Stimulated activated effector memory CD8-positive, alpha-beta T cell treated with anti-CD3 and anti-CD28 coated beads, Interleukin-12 subunit alpha, Interleukin-12 subunit beta, amount 100 ng/mL, for 72 hours (primary cell): Measurements from ENCODE around the gene DIAPH3.
A peak's percentile ranks its signal among the peaks of the same experiment; 100 is the strongest.
"Not testable (repeated sequence)": the region's sequence is repeated elsewhere in the genome, so short reads cannot be mapped to it uniquely, and the experiment has no call there.

Experiments
- ATAC-seq: fragments of 150-1000 bp; cut with Tn5 transposase; 2 replicates; pipeline ENCODE4 v1.10.0; 2021
- DNase-seq, 2 donors: peaks; one replicate each; pipeline ENCODE4 v3.0.0; 2021 to 2022; ENCODE audit warnings: low spot score in 2 of 2
- H3K27ac Mint-ChIP-seq: one replicate; pipeline ENCODE4 v1.8.0; 2022; ENCODE audit warnings: mild to moderate bottlenecking, mixed read lengths
- H3K36me3 Mint-ChIP-seq: one replicate; pipeline ENCODE4 v1.8.0; 2022; ENCODE audit warnings: mild to moderate bottlenecking, mixed read lengths
- H3K4me1 Mint-ChIP-seq: one replicate; pipeline ENCODE4 v1.8.0; 2022; ENCODE audit warnings: mixed read lengths
- H3K4me3 Mint-ChIP-seq: one replicate; pipeline ENCODE4 v1.8.0; 2022; ENCODE audit warnings: mild to moderate bottlenecking, mixed read lengths
- H3K9me3 Mint-ChIP-seq: one replicate; pipeline ENCODE4 v1.8.0; 2022; ENCODE audit warnings: mixed read lengths

DIAPH3 gene

GRCh38 chr13:60163478-60164233 is at the start of gene DIAPH3:
DIAPH3 (minus strand) TSS chr13:60163928; CDS start chr13:60163766, 162 bp downstream.
- H3K4me3 Mint-ChIP-seq: peak within 1 kb of the TSS; percentile 95
- peak; percentile 88 to 96 for DNase-seq

GRCh38 chr13:60213236-60213744 is 49.6 kb upstream of the DIAPH3 start:
- Mint-ChIP-seq H3K4me1 (no peaks in the 10 kb centered on the region), H3K4me3 (no peak overlapping the region), H3K36me3 (no peaks in the 10 kb centered on the region), H3K27ac (no peak overlapping the region), H3K9me3 (no peaks in the 10 kb centered on the region)
- no peak for ATAC-seq
- no peak for DNase-seq

More at GRCh38 chr13:60163478-60164233, at the start of gene DIAPH3:
- H3K9me3 Mint-ChIP-seq: no peaks in the 10 kb centered on the region
- peaks cover 32% of the 10 kb centered on the region for H3K4me1 Mint-ChIP-seq
- peaks cover 15% of the 10 kb centered on the region for H3K36me3 Mint-ChIP-seq
- ATAC-seq: peak; percentile 99
- H3K27ac Mint-ChIP-seq: peak within 1 kb of the TSS; percentile 96

- ATAC-seq: no peak
- no peaks in the 10 kb centered on the region for H3K36me3 Mint-ChIP-seq
- no peak overlapping the region for H3K27ac Mint-ChIP-seq
- H3K4me3 Mint-ChIP-seq: no peak overlapping the region
- H3K9me3 Mint-ChIP-seq: no peaks in the 10 kb centered on the region
- DNase-seq: no peak
- H3K4me1 Mint-ChIP-seq: no peaks in the 10 kb centered on the region
Observed at GRCh38 chr13:60211548-60211947, 47.8 kb upstream of the DIAPH3 start.

- Mint-ChIP-seq H3K9me3 (no peaks in the 10 kb centered on the region), H3K4me3 (no peak overlapping the region), H3K36me3 (no peaks in the 10 kb centered on the region), H3K27ac (no peak overlapping the region), H3K4me1 (no peaks in the 10 kb centered on the region)
- ATAC-seq (no peak), DNase-seq (no peak)
Observed at GRCh38 chr13:60210510-60211330, 47.0 kb upstream of the DIAPH3 start.

- H3K4me3 Mint-ChIP-seq, H3K9me3 Mint-ChIP-seq, DNase-seq: not testable (repeated sequence)
Observed at GRCh38 chr13:60205499-60205898, 41.8 kb upstream of the DIAPH3 start.

GRCh38 chr13:60201286-60201685 is 37.6 kb upstream of the DIAPH3 start:
- H3K4me1 Mint-ChIP-seq: no peaks in the 10 kb centered on the region
- H3K27ac Mint-ChIP-seq: no peak overlapping the region
- no peaks in the 10 kb centered on the region for H3K36me3 Mint-ChIP-seq
- H3K4me3 Mint-ChIP-seq: no peak overlapping the region
- no peak for ATAC-seq
- DNase-seq: no peak
- H3K9me3 Mint-ChIP-seq: no peaks in the 10 kb centered on the region

More at GRCh38 chr13:60205499-60205898, 41.8 kb upstream of the DIAPH3 start:
- not testable (repeated sequence) for ATAC-seq, H3K27ac Mint-ChIP-seq, H3K36me3 Mint-ChIP-seq, H3K4me1 Mint-ChIP-seq

GRCh38 chr13:60195893-60196292 is 32.2 kb upstream of the DIAPH3 start:
- not testable (repeated sequence) for H3K27ac Mint-ChIP-seq, H3K4me1 Mint-ChIP-seq, H3K36me3 Mint-ChIP-seq, H3K9me3 Mint-ChIP-seq, H3K4me3 Mint-ChIP-seq, ATAC-seq, DNase-seq

- ATAC-seq (no peak), DNase-seq (no peak)
- H3K9me3 Mint-ChIP-seq: no peaks in the 10 kb centered on the region
- H3K27ac Mint-ChIP-seq: no peak overlapping the region
- no peaks in the 10 kb centered on the region for H3K4me1 Mint-ChIP-seq
- H3K36me3 Mint-ChIP-seq: no peaks in the 10 kb centered on the region
- no peak overlapping the region for H3K4me3 Mint-ChIP-seq
Observed at GRCh38 chr13:60182907-60183306, 19.2 kb upstream of the DIAPH3 start.

- Mint-ChIP-seq H3K27ac (no peak overlapping the region), H3K4me3 (no peak overlapping the region), H3K9me3 (no peaks in the 10 kb centered on the region), H3K36me3 (no peaks in the 10 kb centered on the region), H3K4me1 (no peaks in the 10 kb centered on the region)
- ATAC-seq (no peak), DNase-seq (no peak)
Observed at GRCh38 chr13:60178327-60178726, 14.6 kb upstream of the DIAPH3 start.

- Mint-ChIP-seq H3K9me3 (no peaks in the 10 kb centered on the region), H3K4me1 (no peaks in the 10 kb centered on the region), H3K27ac (no peak overlapping the region), H3K4me3 (no peak overlapping the region), H3K36me3 (no peaks in the 10 kb centered on the region)
- ATAC-seq (no peak), DNase-seq (no peak)
Observed at GRCh38 chr13:60175571-60175970, 11.8 kb upstream of the DIAPH3 start.

GRCh38 chr13:60174113-60174512 is 10.4 kb upstream of the DIAPH3 start:
- Mint-ChIP-seq H3K36me3 (no peaks in the 10 kb centered on the region), H3K4me1 (no peaks in the 10 kb centered on the region), H3K27ac (no peak overlapping the region), H3K9me3 (no peaks in the 10 kb centered on the region), H3K4me3 (no peak overlapping the region)
- ATAC-seq (no peak), DNase-seq (no peak)

- Mint-ChIP-seq H3K9me3 (no peaks in the 10 kb centered on the region), H3K36me3 (no peaks in the 10 kb centered on the region), H3K4me3 (no peak overlapping the region), H3K4me1 (no peaks in the 10 kb centered on the region), H3K27ac (no peak overlapping the region)
- DNase-seq: no peak
- no peak for ATAC-seq
Observed at GRCh38 chr13:60172111-60172510, 8.4 kb upstream of the DIAPH3 start.

GRCh38 chr13:60170414-60170813 is 6.7 kb upstream of the DIAPH3 start:
- peaks cover 2% of the 10 kb centered on the region for H3K4me1 Mint-ChIP-seq
- no peaks in the 10 kb centered on the region for H3K9me3 Mint-ChIP-seq
- H3K36me3 Mint-ChIP-seq: no peaks in the 10 kb centered on the region
- DNase-seq: no peak
- no peak for ATAC-seq
- no peak overlapping the region for H3K4me3 Mint-ChIP-seq
- no peak overlapping the region for H3K27ac Mint-ChIP-seq

- no peaks in the 10 kb centered on the region for H3K36me3 Mint-ChIP-seq
- H3K27ac Mint-ChIP-seq: no peak overlapping the region
- no peak for DNase-seq
- peaks cover 12% of the 10 kb centered on the region for H3K4me1 Mint-ChIP-seq
- H3K9me3 Mint-ChIP-seq: no peaks in the 10 kb centered on the region
- no peak for ATAC-seq
- H3K4me3 Mint-ChIP-seq: no peak overlapping the region
Observed at GRCh38 chr13:60169239-60170031, 5.7 kb upstream of the DIAPH3 start.

GRCh38 chr13:60167121-60167520 is 3.4 kb upstream of the DIAPH3 start:
- no peak for DNase-seq
- Mint-ChIP-seq H3K4me1 (peaks cover 23% of the 10 kb centered on the region), H3K4me3 (no peak overlapping the region), H3K36me3 (peaks cover 8% of the 10 kb centered on the region), H3K9me3 (no peaks in the 10 kb centered on the region), H3K27ac (no peak overlapping the region)
- ATAC-seq: no peak
